Left colon (tissue), 2 donors: ENCODE measurements around the gene RIPPLY1. TPM values are rescaled to one million over a fixed set of nuclear protein-coding genes. Genes with fewer than 3 reads are reported as not detected.
"Not testable (repeated sequence)": the region's sequence is repeated elsewhere in the genome, so short reads cannot be mapped to it uniquely, and the experiment has no call there.

ENCODE experiments used
- ATAC-seq: fragments of 200-7000 bp; cut with Tn5 transposase; one replicate; pipeline ENCODE4 v1.9.1; 2020; ENCODE audit warnings: mild to moderate bottlenecking, moderate library complexity
- DNase-seq, 2 donors: peaks; one replicate each; pipeline ENCODE4 v3.0.0-alpha.2; 2020
- intact Hi-C, 2 donors: fragments of 100-400 bp; cut with DNase I in 1 of 2; cut with micrococcal nuclease in 1 of 2; formaldehyde crosslinking; loops; one replicate each; pipeline versions ENCODE4 v1.11.2 to v1.14.0; 2022; cut with DNase I, micrococcal nuclease
- total RNA-seq, 2 donors: library from RNA; stranded (reverse); fragmentation: NEBNext Ultra II Directional; extraction: Animal tissue kit (Norgen Biotek cat#: 25700); gene quantifications; one replicate each; pipeline ENCODE4 v1.2.1, GENCODE V29; 2021
- donor health status: DM: no; HTN: no; CAD: no.
- donor health status: DM: yes; HTN: yes; CAD: no.

Gene RIPPLY1
- total RNA-seq, 2 donors from 2014 or later, result not detected

DNA sequence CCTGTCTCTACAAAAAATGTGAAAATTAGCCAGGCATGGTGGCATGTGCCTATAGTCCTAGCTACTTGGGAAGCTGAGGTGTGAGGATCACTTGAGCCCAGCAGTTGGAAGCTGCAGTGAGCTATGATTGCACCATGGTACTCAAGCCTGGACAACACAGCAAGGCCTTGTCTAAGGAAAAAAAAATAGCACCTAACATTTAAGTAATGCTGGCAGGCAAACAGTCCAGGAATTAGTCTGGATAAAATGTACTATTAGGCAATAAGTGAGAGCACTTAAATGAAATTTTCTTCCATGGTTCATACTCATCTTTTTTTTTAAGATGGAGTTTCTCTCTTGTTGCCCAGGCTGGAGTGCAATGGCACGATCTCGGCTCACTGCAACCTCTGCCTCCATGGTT is 30.3 kb downstream of the RIPPLY1 start:
- DNase-seq, intact Hi-C loops, ATAC-seq: not testable (repeated sequence)

DNA sequence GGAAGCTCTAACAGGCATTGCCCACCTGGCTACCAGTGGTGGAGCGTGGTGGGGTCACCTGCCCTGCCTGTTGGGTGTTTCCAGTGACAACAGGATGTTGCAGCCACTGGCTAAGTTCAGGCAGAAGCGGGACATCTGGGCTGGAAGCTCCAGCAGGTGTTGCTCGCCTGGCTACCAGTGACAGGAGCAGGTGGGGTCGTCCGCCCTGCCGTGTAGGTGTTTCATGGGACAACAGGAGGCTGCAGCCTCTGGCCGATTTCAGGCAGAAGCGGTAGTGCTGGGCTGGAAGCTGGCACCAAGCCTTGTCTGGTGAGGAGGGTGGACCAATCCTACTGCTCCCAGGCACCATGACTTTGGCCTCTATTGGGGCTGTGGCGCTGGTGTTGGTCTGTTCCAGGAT is 39.4 kb downstream of the RIPPLY1 start:
- intact Hi-C loops, result no loop called here
- ATAC-seq (no peak), DNase-seq (no peak)

DNA sequence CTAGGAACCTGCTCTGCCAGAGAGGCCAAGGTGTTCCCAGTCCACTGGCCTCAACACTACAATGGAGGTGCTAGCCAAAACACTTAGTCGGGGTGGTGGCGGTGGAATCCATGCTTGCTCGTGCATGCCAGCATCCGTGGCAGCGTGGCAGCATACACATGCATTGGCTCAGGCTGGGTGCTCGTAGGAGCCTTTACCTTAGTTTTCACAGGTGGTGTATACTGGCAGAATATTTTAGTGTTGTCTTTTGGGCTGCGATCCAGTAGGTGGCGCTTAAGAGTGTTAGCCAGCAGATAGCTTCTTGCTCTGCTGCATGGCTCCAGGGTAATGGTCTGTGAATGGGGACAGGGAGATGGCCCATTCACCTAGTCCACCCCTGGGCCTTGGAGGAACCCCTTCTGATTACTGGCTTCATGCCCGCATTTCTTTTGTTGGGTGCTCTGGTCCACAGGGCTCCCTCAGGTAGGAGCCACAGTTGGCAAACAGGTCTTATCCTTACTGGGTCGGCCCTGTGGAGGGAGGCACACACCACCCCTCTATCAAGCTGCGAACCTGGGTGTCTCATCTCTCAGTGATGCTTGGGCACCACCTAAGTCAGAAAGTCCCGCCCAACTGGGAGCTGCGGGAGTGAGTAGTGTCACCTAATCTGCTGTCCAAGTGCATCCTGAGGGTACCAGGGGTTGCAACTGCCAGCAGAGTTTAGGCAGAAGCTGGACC is 40.0 kb downstream of the RIPPLY1 start:
- ATAC-seq, result peak; percentile 56
- DNase-seq, result peak in 1 of 2 donors; percentile 32
- intact Hi-C loops, result no loop called here

Other genes with a start within 250 kb of the RIPPLY1 start
- gene RNF128, start 176.6 kb downstream of the RIPPLY1 start, total RNA-seq, result 10 to 100 TPM; 37.1 to 43.0 TPM
- gene TBC1D8B, start 100.7 kb downstream of the RIPPLY1 start, total RNA-seq, result 10 to 100 TPM; 13.1 to 13.9 TPM
- under 1 TPM; 0.20 to 0.27 TPM for gene CLDN2, start 17.1 kb upstream of the RIPPLY1 start, total RNA-seq
- 10 to 100 TPM; 10.5 to 11.3 TPM for gene MORC4, start 96.9 kb upstream of the RIPPLY1 start, total RNA-seq
- 10 to 100 TPM; 20.3 to 21.3 TPM for gene RBM41, start 215.5 kb upstream of the RIPPLY1 start, total RNA-seq